Measurements from ENCODE around the gene IFITM2. TPM values are rescaled to one million over a fixed set of nuclear protein-coding genes. Genes with fewer than 3 reads are reported as not detected.
"Not testable (repeated sequence)": the region's sequence is repeated elsewhere in the genome, so short reads cannot be mapped to it uniquely, and the experiment has no call there.

IFITM2 gene
- polyA plus RNA-seq, 1 donor, result 51.7 TPM

DNA sequence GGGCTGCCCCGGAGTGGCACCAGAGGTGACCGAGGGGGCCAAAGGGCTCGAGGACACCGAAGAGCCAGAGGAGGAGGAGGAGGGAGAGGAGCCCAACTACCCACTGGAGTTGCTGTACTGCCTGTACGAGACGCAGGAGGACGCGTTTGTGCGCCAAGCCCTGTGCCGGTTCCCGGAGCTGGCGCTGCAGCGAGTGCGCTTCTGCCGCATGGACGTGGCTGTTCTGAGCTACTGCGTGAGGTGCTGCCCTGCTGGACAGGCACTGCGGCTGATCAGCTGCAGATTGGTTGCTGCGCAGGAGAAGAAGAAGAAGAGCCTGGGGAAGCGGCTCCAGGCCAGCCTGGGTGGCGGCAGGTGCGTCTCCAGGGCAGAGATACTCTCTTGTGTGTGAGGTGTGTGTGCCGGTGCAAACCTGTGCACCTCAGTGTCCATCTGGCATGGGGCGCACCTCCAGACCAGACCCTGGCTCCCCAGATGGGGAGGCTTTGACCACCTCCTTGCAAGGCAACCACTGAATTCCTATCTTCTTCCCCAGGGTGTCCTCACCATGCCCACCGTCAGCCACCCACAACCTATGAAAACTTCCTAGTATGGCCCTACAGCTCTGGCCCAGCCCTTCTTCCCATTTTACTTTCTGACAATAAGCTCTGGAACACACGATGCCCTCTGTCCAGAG is 26.0 kb upstream of the IFITM2 start:
- peak in 1 of 2 donors; percentile 36 for DNase-seq
- Histone ChIP-seq H3K4me3 (ENCODE audit: low read length) (peak overlapping the region; percentile 61), H3K9me3 (ENCODE audit: control insufficient read depth, low read depth, low read length) (peaks cover 8% of the 10 kb centered on the region), H3K27me3 (ENCODE audit: control insufficient read depth, insufficient read depth, low read length) (peaks cover 44% of the 10 kb centered on the region), H3K36me3 (ENCODE audit: control insufficient read depth, insufficient read depth, low read length) (peaks cover 39% of the 10 kb centered on the region), H3K4me1 (ENCODE audit: control insufficient read depth, insufficient read depth, low read length) (peaks cover 27% of the 10 kb centered on the region), H3K27ac (ENCODE audit: low read length) (peak overlapping the region; percentile 73)
- no CpG with 5 or more reads among the region's 26 CpGs for WGBS (ENCODE audit: insufficient coverage, low lambda C conversion rate)

GRCh38 chr11:282171-282570 is 25.4 kb upstream of the IFITM2 start:
- Histone ChIP-seq H3K4me1 (ENCODE audit: control insufficient read depth, insufficient read depth, low read length) (peaks cover 24% of the 10 kb centered on the region), H3K27me3 (ENCODE audit: control insufficient read depth, insufficient read depth, low read length) (peaks cover 44% of the 10 kb centered on the region), H3K4me3 (ENCODE audit: low read length) (peak overlapping the region; percentile 61), H3K9me3 (ENCODE audit: control insufficient read depth, low read depth, low read length) (peaks cover 8% of the 10 kb centered on the region), H3K27ac (ENCODE audit: low read length) (peak overlapping the region; percentile 73), H3K36me3 (ENCODE audit: control insufficient read depth, insufficient read depth, low read length) (peaks cover 39% of the 10 kb centered on the region)
- DNase-seq, result no peak
- no CpG with 5 or more reads among the region's 4 CpGs for WGBS (ENCODE audit: insufficient coverage, low lambda C conversion rate)

DNA sequence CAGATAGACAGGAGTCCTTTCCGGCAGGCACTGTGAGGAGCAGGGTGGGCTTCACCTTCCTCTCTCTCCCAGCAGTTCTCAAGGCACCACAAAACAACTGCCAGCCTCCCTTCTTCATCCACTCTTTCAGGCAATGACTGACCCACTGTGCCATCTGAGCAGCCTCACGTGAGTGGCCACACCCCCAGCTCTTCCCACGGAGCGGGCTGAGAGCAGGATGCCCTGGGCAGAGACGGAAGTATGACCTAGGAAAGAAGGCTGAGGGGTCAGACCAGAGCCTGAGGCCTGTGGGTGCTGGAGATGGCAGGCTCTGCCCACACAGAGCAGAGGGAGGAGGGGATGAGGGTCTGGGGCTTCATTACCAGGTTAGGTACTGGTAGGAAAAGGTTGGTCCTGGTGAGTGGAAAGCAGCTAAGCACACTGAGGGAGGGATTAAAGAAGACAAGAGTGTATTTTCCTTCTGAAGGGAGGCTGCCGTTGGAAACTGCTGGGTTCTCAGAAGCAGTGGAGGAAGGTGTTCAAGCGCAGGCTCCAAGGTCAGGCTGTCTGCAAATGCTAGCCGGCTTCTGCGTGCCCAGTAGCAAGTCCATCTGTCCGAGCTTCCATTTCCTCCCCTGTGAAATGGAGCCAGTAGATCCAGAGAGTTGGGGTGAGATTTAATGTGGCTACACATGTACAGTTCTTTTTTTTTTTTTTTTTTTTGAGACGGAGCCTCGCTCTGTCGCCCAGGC is 24.8 kb upstream of the IFITM2 start:
- peak overlapping the region; percentile 61 for H3K4me3 ChIP-seq (ENCODE audit: low read length)
- H3K27ac ChIP-seq (ENCODE audit: low read length), result peak overlapping the region; percentile 73
- H3K4me1 ChIP-seq (ENCODE audit: control insufficient read depth, insufficient read depth, low read length), result peaks cover 21% of the 10 kb centered on the region
- peaks cover 39% of the 10 kb centered on the region for H3K36me3 ChIP-seq (ENCODE audit: control insufficient read depth, insufficient read depth, low read length)
- peaks cover 45% of the 10 kb centered on the region for H3K27me3 ChIP-seq (ENCODE audit: control insufficient read depth, insufficient read depth, low read length)
- 10% methylated on average over 2 of the region's 13 CpGs for WGBS (ENCODE audit: insufficient coverage, low lambda C conversion rate)
- H3K9me3 ChIP-seq (ENCODE audit: control insufficient read depth, low read depth, low read length), result peaks cover 8% of the 10 kb centered on the region
- DNase-seq, result peak in 1 of 2 donors; percentile 43

- Histone ChIP-seq H3K27ac (ENCODE audit: low read length) (peak overlapping the region; percentile 4), H3K4me1 (ENCODE audit: control insufficient read depth, insufficient read depth, low read length) (peaks cover 14% of the 10 kb centered on the region), H3K4me3 (ENCODE audit: low read length) (peak overlapping the region; percentile 61), H3K36me3 (ENCODE audit: control insufficient read depth, insufficient read depth, low read length) (peaks cover 39% of the 10 kb centered on the region), H3K27me3 (ENCODE audit: control insufficient read depth, insufficient read depth, low read length) (peaks cover 43% of the 10 kb centered on the region), H3K9me3 (ENCODE audit: control insufficient read depth, low read depth, low read length) (peaks cover 8% of the 10 kb centered on the region)
- DNase-seq, result no peak
- no CpG with 5 or more reads among the region's 23 CpGs for WGBS (ENCODE audit: insufficient coverage, low lambda C conversion rate)
Measured at GRCh38 chr11:283405-284104, 24.1 kb upstream of the IFITM2 start.

- no peak for DNase-seq
- no peak overlapping the region for H3K27ac ChIP-seq (ENCODE audit: low read length)
- no CpG with 5 or more reads among the region's 24 CpGs for WGBS (ENCODE audit: insufficient coverage, low lambda C conversion rate)
- H3K4me1 ChIP-seq (ENCODE audit: control insufficient read depth, insufficient read depth, low read length), result peaks cover 14% of the 10 kb centered on the region
- peaks cover 38% of the 10 kb centered on the region for H3K27me3 ChIP-seq (ENCODE audit: control insufficient read depth, insufficient read depth, low read length)
- no peak overlapping the region for H3K4me3 ChIP-seq (ENCODE audit: low read length)
- H3K36me3 ChIP-seq (ENCODE audit: control insufficient read depth, insufficient read depth, low read length), result peaks cover 39% of the 10 kb centered on the region
- H3K9me3 ChIP-seq (ENCODE audit: control insufficient read depth, low read depth, low read length), result peaks cover 8% of the 10 kb centered on the region
Measured at GRCh38 chr11:284105-285020, 23.3 kb upstream of the IFITM2 start.

- peak overlapping the region; percentile 22 for H3K27ac ChIP-seq (ENCODE audit: low read length)
- H3K36me3 ChIP-seq (ENCODE audit: control insufficient read depth, insufficient read depth, low read length), result peaks cover 39% of the 10 kb centered on the region
- WGBS (ENCODE audit: insufficient coverage, low lambda C conversion rate), result no CpG with 5 or more reads among the region's 29 CpGs
- H3K4me1 ChIP-seq (ENCODE audit: control insufficient read depth, insufficient read depth, low read length), result peaks cover 20% of the 10 kb centered on the region
- H3K9me3 ChIP-seq (ENCODE audit: control insufficient read depth, low read depth, low read length), result peaks cover 8% of the 10 kb centered on the region
- H3K4me3 ChIP-seq (ENCODE audit: low read length), result no peak overlapping the region
- DNase-seq, result no peak
- peaks cover 30% of the 10 kb centered on the region for H3K27me3 ChIP-seq (ENCODE audit: control insufficient read depth, insufficient read depth, low read length)
Measured at GRCh38 chr11:285021-285893, 22.4 kb upstream of the IFITM2 start.

DNA sequence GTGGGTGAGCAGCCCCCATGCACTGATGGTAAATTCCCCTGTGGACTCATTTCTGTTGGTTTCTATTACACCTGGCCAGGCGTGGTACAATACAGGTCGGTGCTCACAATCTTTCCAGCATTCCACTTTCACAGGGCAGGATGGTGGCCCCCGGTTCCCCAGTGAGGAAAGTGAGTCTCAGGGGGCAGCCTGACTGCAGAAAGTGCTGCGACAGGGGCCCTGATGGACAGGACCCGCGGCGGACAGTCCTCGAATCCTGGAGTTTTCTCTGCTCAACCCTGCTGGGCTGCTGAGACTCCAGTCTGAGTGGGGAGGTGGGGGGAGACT is 21.8 kb upstream of the IFITM2 start:
- Histone ChIP-seq H3K27me3 (ENCODE audit: control insufficient read depth, insufficient read depth, low read length) (peaks cover 26% of the 10 kb centered on the region), H3K4me3 (ENCODE audit: low read length) (no peak overlapping the region), H3K9me3 (ENCODE audit: control insufficient read depth, low read depth, low read length) (peaks cover 8% of the 10 kb centered on the region), H3K36me3 (ENCODE audit: control insufficient read depth, insufficient read depth, low read length) (peaks cover 40% of the 10 kb centered on the region), H3K27ac (ENCODE audit: low read length) (peak overlapping the region; percentile 22), H3K4me1 (ENCODE audit: control insufficient read depth, insufficient read depth, low read length) (peaks cover 26% of the 10 kb centered on the region)
- DNase-seq, result no peak
- WGBS (ENCODE audit: insufficient coverage, low lambda C conversion rate), result no CpG with 5 or more reads among the region's 8 CpGs

- Histone ChIP-seq H3K36me3 (ENCODE audit: control insufficient read depth, insufficient read depth, low read length) (peaks cover 36% of the 10 kb centered on the region), H3K4me3 (ENCODE audit: low read length) (peak overlapping the region; percentile 57), H3K4me1 (ENCODE audit: control insufficient read depth, insufficient read depth, low read length) (peaks cover 26% of the 10 kb centered on the region), H3K27ac (ENCODE audit: low read length) (peak overlapping the region; percentile 85), H3K27me3 (ENCODE audit: control insufficient read depth, insufficient read depth, low read length) (peaks cover 13% of the 10 kb centered on the region)
- peak in 1 of 2 donors; percentile 77 for DNase-seq
- WGBS (ENCODE audit: insufficient coverage, low lambda C conversion rate), result no CpG with 5 or more reads among the region's 27 CpGs
- H3K9me3 ChIP-seq (ENCODE audit: control insufficient read depth, low read depth, low read length), result not testable (repeated sequence)
Measured at GRCh38 chr11:286977-287820, 20.4 kb upstream of the IFITM2 start.

Data from large intestine (tissue), 3 donors.